Loucy (cell line): ENCODE results near the gene OR2M2.

ENCODE experiments used
- EZH2phosphoT487 ChIP-seq: fragments of 200-600 bp; IDR thresholded peaks from 2 replicates; pipeline ENCODE4 v1.6.1; 2018; ENCODE audit warnings: antibody characterized with exemption, mild to moderate bottlenecking, moderate library complexity, borderline replicate concordance
- TF ChIP-seq, protein P1 (sequence below): fragments of 200-600 bp; sonication (generic); conservative IDR thresholded peaks from 2 replicates; pipeline ENCODE4 v1.5.1; 2014; ENCODE audit warnings: mild to moderate bottlenecking, antibody characterized with exemption, low read length

DNA sequence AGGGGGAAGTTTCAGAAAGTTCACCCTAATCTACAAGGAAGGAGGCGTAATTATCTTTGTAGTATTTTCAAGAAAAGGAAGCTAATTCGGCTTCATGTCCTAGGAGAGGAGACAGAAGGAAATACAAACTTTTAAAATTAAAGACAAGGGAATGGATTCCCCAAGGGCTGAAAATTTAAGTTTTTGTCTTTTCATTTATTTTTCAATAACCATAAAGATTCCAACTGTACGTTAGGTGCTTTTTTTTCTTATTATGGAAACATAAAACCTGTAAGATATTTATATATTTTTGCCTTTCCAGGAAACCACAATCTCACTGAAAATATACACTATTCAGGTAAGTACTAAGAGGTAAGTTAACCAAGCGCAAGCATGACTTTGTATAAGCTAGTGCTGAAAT, 22.3 kb downstream of the OR2M2 start, which contains the start of gene OR2M3:
- TF ChIP-seq, protein P1, sequence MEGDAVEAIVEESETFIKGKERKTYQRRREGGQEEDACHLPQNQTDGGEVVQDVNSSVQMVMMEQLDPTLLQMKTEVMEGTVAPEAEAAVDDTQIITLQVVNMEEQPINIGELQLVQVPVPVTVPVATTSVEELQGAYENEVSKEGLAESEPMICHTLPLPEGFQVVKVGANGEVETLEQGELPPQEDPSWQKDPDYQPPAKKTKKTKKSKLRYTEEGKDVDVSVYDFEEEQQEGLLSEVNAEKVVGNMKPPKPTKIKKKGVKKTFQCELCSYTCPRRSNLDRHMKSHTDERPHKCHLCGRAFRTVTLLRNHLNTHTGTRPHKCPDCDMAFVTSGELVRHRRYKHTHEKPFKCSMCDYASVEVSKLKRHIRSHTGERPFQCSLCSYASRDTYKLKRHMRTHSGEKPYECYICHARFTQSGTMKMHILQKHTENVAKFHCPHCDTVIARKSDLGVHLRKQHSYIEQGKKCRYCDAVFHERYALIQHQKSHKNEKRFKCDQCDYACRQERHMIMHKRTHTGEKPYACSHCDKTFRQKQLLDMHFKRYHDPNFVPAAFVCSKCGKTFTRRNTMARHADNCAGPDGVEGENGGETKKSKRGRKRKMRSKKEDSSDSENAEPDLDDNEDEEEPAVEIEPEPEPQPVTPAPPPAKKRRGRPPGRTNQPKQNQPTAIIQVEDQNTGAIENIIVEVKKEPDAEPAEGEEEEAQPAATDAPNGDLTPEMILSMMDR, result no peak
- TF ChIP-seq EZH2phosphoT487, result no peak
